ENCODE results near the gene SNRK. TPM values are rescaled to one million over a fixed set of nuclear protein-coding genes. Genes with fewer than 3 reads are reported as not detected.

Gene SNRK
- total and polyA plus RNA-seq, 2 of the 13 experiments (the other 11 are each of a cell fraction or from before 2014, with no cell fraction given), result 11.4 to 16.1 TPM

- Histone ChIP-seq H3K9me3 (ENCODE audit: low read length) (no peaks in the 10 kb centered on the region), H3K4me1 (ENCODE audit: insufficient read depth, low read length) (peaks cover 10% of the 10 kb centered on the region), H3K36me3 (replicated peaks in 1 of 2; ENCODE audit: control insufficient read depth in 1 of 2, insufficient read depth in 2 of 2, low read length in 2 of 2) (no peaks in the 10 kb centered on the region), H3K27me3 (ENCODE audit: control insufficient read depth in 1 of 2, insufficient read depth in 2 of 2, low read length in 2 of 2) (peaks cover 0 to 8% of the 10 kb centered on the region in 2 experiments; a peak in 1 of 5 replicates), H3K4me2 (ENCODE audit: low read depth, low read length) (no peak overlapping the region), H3K9ac (ENCODE audit: insufficient read depth, low read depth, low read length) (no peak overlapping the region), H3K27ac (ENCODE audit: extremely low read length, insufficient read depth, low read length) (no peak overlapping the region), H4K20me1 (ENCODE audit: insufficient read depth, low read length) (no peaks in the 10 kb centered on the region), H3K79me2 (ENCODE audit: insufficient read depth, low read length) (no peaks in the 10 kb centered on the region), H2AFZ (ENCODE audit: low read length) (no peak overlapping the region), H3K4me3 (replicated peaks in 1 of 3; ENCODE audit: insufficient read depth in 1 of 3, low read depth in 2 of 3, low read length in 3 of 3) (no peak overlapping the region)
- WGBS (ENCODE audit: low lambda C conversion rate), result 88% methylated on average over 1 of the region's 1 CpG
- DNase-seq (ENCODE audit: low spot score) (peak; percentile 5), ATAC-seq (peak; percentile 54; the same call in 2 of the 3 replicates), FAIRE-seq (no peak)
- in situ Hi-C loops (cut with HindIII; ENCODE audit: extremely low pct_ligation_motif_present, low pct_unique_long_range_greater_than_20kb) (no loop called here), intact Hi-C loops (cut with micrococcal nuclease; ENCODE audit: unreplicated experiment) (no loop called here)
- ChIA-PET POLR2A (no interaction called here), CTCF (ENCODE audit: low intra/inter-chr PET ratio, low total read pairs) (no interaction called here)
- no TSS peak for BruUV-seq (replicated peaks)
- no peak for TF ChIP-seq YY1 (IDR thresholded peaks at IDR 0.05; ENCODE audit: insufficient read depth, insufficient replicate concordance, low read depth, low read length)
- no peak for TF ChIP-seq ZNF543 (CRISPR knock-in tag; IDR thresholded peaks at IDR 0.05)
- TF ChIP-seq, protein P1, sequence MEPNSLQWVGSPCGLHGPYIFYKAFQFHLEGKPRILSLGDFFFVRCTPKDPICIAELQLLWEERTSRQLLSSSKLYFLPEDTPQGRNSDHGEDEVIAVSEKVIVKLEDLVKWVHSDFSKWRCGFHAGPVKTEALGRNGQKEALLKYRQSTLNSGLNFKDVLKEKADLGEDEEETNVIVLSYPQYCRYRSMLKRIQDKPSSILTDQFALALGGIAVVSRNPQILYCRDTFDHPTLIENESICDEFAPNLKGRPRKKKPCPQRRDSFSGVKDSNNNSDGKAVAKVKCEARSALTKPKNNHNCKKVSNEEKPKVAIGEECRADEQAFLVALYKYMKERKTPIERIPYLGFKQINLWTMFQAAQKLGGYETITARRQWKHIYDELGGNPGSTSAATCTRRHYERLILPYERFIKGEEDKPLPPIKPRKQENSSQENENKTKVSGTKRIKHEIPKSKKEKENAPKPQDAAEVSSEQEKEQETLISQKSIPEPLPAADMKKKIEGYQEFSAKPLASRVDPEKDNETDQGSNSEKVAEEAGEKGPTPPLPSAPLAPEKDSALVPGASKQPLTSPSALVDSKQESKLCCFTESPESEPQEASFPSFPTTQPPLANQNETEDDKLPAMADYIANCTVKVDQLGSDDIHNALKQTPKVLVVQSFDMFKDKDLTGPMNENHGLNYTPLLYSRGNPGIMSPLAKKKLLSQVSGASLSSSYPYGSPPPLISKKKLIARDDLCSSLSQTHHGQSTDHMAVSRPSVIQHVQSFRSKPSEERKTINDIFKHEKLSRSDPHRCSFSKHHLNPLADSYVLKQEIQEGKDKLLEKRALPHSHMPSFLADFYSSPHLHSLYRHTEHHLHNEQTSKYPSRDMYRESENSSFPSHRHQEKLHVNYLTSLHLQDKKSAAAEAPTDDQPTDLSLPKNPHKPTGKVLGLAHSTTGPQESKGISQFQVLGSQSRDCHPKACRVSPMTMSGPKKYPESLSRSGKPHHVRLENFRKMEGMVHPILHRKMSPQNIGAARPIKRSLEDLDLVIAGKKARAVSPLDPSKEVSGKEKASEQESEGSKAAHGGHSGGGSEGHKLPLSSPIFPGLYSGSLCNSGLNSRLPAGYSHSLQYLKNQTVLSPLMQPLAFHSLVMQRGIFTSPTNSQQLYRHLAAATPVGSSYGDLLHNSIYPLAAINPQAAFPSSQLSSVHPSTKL (CRISPR knock-in tag; IDR thresholded peaks at IDR 0.05), result no peak
- TF ChIP-seq ZNF235 (CRISPR knock-in tag; IDR thresholded peaks at IDR 0.05; ENCODE audit: borderline replicate concordance), result no peak
- TF ChIP-seq REL (CRISPR knock-in tag; conservative IDR thresholded peaks at IDR 0.05), result no peak
- TF ChIP-seq DPF2 (CRISPR knock-in tag; IDR thresholded peaks at IDR 0.05; ENCODE audit: borderline replicate concordance, low read depth), result no peak
Observed at GRCh38 chr3:43260412-43260811, 25.9 kb upstream of the SNRK start.

All from HepG2 (cell line).